HUDEP-2 (cell line): ENCODE measurements around the gene CCDC82.

Source experiments
- DNase-seq, 76 experiments: peaks; one replicate each; lab custom pipeline; 2025; ENCODE audit not compliant: unreplicated experiment in 76 of 76; lab: John Stamatoyannopoulos, UW

The CCDC82 gene

DNA sequence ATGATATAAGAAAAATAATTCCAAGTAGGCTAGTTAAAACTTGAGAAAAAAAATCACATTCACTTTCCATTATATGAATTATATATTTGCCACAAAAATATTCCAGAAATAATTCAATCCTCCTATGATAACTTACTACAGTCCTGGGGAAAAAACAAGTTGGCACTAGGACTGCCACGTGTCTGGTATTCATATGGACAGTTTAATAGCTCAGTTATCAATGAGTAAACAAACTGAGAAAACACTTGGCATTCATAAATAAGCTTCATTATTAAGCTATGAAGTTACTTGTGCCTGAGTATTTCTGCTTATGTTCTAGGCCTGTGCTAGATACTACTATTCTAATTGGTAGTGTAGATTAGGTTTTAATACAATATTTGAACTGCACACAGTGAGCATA lies 24.2 kb downstream of the CCDC82 start:
- DNase-seq: no peak

DNA sequence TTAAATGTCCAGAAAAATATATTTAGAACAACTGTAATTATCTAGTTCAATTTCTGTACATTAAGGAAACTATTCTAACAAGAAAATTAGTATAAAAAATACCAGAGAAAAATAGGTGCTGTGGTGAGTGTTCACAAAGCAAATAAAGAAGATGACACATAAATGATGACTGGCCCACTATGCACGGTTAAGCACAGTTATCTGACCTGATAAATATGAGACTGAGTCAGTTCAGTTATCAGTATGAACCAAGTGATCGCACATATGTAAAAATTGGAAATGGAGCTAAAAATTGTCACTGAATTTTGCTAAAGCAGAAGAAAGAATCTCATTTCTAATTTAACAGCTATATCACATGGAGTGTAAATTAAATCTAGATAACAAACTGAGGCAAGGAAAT lies 27.9 kb downstream of the CCDC82 start:
- DNase-seq: peak in 36 of 76 experiments; percentile 2 to 76 (median 48)

DNA sequence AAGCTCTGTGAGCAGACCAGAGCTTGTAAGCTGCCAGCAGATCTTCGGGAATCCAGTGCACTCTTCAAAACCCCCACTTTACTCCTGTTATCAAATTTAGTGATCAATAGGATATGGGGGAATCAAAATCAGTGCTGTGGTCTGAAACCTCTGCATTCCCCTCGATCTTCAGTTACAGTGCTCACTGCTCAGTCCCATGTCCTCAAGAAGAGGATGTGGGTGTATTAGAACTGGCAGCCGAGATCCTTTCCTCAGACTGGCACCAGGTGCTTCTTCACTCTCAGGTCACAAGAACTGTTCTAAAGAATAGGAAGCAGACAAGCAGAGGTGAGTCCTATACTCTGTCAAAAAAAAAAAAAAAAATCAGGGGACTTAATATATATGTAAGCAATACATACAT lies 31.4 kb downstream of the CCDC82 start:
- no peak for DNase-seq

DNA sequence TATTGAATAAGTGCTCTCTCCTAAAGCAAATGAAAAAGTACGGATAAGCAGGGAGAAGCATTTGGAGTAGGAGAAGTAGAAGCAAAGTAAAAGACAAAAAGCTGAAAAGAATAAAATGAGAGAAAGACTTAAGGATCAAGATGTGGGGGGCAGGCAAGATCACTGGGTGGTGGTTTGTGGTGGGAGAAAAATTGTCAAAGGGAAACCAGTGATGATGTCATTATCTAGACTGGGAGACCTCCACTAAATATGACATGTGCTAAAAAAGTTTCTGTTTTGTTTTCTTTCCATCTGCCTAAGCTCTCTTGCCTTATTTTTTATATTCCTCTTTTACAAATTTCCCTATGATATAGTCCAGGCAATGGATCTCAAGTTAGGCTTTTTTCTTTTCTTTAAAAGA lies 31.9 kb downstream of the CCDC82 start:
- no peak for DNase-seq

DNA sequence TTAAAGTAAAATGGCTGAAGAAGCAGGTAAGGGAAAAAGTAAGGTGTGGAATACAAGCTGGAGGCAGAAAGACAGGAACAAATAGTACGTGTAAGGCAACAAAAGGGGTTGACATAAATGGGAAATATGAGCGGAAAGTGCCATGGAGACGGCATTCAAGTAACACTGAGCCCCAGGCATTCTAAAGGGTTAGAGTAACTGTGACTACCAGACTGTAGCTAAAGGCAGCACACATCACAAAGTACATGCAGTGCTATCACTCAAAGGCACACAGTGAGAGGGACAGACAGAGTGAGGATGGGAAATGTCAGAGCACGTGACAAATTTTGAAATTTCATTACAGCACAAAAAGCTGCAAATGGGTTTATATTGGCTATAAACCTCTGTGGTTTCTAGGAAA lies 32.9 kb downstream of the CCDC82 start:
- DNase-seq: no peak

DNA sequence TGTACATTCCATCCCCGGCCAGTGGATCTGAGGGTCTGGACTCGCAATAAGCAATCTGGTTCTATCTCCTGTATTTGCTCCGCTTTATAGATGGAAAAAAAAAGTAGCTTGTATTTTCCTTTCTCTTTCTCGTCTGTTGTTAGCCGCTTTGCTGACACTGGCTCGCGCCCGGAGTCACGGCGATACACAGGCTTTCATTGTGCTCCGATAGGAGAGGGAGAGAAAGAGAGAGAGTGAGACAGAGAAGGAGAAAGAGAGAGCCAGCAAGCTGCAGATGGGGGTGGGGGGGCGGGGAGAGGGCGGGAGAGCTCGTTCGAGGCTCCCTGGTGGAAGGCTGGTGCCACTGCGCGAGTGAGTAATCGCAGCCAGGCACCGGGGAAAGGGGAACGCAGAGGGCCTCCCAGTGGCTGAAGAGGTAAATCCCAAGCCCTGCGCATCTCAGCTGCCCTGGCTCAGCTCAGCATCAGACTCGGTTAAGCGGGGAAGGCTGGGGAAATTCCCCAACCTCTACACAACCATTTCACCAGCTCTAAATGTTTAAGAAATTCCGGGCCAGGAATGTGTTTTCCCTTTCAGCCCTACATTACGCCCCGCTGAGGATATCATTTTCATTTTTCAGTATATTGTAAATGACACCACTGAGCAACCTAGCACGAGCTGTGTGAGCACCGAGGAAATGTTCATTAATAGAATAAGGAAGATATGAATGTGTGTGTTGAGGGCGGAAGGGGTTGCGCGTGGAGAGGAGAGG lies 46.6 kb downstream of the CCDC82 start, which contains the start of gene MAML2:
Gene MAML2, minus strand, starts transcription at position 235 of the 751 bp plus-strand sequence. CDS start 1,300 bp downstream, outside the sequence.
- DNase-seq: peak in 73 of 76 experiments; percentile 32 to 91 (median 80)

DNA sequence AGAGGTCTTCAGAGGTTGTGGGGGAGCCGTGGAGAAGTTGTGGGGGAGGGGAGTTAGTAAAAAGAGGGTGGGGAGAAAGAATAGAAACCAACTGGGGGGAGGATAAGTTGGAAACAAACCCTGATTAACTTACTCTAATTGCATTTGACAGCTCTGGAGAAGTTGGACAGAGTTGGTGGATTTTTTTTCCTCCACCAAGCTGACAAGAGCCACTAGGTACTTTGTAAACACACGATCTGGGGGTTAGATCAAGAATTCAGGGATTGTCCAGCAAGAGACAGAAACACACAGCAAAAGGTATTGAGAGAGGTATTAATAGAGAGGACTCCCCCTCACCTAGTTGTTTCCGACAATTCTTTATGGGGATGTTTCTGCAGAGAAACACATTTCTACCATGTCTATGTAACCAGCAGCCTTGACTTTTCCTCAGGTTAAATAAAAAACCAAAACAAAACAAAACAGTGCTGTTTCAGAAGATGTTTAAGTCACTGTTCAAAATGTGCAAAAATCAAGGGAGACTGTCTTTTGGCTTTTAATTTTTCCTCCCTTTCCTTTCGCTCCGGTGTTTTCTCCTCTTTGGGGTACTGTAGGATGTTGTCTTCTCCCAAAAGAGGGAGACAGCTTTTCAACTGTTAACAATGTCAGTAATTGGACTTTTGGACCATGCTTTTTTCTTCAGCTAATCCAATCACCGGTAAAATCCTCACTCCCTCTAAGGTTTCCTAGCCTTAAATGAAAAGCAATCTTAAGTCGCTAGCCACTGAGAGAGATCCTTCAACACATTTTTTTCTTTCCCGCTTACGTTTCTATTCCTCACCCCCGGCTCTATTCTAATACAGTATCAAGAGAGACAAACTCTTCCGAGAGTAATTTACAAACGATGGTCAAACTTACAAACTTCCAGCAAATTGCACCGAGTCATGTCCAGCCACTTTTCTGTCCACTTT lies 47.4 kb downstream of the CCDC82 start:
- no peak for DNase-seq

DNA sequence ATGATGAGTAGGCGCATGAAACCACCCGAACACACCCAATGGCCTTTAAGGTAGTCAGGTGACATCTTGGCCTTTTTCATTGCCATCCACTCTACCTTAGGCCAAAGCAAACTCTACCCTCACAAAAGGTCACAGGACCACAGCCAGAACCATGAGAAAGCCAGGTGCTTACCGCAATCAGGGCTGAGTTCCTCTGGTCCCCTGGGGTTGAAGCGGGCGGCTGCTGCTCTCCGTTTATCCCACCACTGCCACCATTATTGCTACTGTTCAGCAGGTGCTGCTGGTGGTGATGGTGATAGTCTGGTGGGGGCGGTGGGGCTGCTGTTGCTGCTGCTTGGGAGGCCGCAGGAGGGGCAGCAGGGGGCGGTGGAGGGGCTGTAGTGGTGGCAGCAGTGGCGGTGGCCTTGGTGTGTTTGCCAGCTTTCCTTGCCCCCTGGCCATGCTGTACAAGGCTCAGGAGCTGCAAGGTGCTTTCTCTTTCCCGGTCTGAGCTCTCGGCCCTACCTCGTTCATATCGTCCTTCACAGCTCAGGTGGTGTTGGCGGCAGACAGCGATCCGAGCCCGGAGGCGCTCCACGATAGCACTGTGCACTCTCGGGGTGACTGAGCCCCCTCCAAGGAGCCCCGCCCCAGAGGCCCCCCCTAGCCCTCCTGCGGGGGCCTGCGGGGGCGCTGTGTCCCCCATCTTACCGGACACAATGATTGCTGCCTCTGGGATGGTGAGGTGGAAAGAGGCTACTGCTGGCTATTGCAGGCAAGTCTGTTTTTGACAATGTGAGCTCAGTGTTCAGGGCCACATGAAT lies 48.3 kb downstream of the CCDC82 start:
- DNase-seq: peak in 1 of 76 experiments; percentile 12

DNA sequence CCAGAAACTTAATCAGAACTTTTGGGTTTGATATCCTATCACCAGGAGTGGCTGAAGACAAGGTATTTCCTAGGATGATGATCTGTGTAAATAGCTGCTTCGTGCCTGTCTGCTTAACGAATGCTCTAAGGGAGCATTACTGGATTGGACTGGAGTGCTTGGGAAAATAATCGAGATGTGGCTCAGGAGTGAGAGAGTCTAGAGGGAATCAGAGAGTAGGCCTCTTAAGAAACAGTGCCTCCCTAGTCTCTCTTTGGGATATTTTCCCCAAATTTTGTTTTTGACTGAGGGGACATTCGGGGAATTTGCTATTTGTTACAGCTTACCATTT lies 49.2 kb downstream of the CCDC82 start:
- DNase-seq: no peak

DNA sequence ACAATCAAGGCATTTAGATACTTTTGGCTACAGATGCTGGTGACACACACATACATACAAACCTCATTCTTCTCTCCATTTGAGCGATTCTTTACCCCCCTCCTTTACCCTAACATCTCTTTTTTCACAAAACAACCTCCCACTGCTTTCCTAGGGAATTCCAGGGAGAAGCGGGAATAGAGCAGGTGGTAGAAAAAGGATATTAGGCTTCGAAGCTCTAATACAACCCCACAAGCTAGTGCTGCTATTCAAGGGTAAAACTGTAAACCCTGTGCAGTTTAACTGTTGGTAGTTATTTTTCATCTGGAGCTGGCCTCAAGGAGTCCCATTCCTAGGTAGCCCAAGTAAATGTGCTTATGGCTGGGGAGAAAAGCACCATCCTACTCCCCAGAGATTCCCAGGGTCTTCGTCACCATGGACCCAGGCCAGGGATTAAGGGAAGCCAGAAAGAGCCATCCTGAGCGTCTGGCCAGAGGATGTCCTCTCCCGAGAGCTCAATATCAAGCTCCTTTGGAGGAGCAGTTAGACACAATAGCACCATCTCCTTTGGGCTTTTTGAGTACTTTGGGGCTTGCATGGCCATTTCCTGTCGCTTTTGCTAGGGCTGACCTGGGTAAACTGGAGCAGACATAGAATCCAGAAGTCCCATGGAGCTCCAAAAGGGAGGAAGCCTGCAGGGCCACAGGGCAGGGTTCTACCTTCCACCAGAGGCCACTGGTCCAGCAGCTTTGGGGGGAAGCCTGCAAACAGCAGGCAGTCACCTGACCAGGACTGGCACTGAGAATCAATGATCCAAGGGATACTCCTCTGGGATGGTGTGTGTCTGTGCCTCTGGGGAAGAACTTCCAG lies 49.8 kb downstream of the CCDC82 start:
- no peak for DNase-seq

DNA sequence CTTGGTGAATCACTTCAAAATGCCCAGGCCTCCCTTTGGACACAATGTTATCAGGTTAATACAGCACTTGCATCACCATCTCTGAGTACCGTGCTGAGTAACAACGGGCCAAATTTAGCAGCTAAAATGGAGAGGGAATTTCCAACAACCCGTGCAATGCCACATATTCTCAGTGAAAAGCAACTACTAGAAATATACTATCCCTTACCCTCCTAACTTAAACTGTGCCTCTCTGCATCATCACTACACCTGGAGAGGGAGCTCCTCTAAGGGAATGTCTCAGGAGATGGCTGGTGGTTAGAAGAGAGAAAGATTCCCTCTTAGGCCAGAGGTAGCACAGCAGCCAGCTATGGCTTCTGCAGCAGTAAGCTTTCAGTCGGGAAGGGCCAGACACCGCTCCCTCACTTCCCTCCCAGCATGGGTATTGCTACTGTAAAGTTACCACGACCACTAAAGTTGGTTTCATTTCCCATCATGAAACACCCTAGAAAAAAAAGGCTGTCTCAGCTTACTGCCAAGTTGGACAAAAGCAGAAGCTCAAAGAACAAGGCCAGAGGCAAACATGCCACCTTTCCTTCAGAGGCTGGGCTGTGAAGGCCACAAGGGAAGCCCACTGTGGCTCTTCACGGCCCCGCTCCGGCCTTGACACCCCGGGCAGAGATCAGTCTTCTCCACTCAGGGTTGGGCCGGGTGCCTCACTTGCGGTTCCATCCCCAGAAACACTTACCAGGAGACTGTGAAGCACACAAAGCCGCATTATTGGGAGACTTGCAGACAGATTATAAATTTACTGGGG lies 50.6 kb downstream of the CCDC82 start:
- peak in 1 of 76 experiments; percentile 21 for DNase-seq

DNA sequence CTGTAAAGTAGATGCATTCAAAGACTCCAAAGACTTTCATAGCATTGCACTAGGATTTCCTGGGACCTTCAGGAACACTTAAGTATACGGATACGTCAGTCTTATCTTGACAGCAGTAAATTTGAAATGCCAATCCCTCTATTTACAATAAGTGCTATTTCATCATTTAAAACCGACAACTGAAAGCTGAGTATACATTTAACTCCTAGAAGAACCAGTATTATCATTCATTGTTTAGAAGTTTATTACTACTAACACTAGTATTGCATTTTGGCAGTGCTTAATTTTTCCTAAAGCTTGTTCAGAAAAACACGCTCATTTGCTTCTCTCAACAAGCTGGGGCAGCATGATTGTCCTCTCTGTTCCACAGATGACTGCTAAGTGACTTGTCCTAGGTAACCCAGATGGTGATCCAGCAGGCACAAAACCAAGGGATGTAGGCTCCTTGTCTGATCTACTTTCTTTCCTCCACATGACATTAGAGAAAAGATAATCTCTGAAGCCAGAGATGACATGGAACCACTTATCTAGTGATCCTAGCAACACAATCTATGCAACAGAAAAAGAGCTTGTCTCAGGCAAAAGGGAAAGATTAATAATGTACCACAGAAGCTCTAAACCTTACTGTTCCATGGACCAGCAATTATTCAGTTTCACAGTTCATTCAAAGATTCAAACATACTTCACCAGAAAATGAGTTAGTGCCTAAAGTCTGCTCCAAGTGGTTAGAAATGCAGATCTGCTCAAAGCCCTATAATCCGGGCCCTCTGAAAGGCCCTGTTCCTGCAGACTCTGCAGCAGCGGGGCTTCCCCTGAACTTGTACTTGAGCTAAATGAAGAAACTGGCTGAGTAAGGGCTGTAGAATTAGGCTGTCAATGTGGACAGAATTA lies 51.9 kb downstream of the CCDC82 start:
- DNase-seq: peak in 1 of 76 experiments; percentile 3

DNA sequence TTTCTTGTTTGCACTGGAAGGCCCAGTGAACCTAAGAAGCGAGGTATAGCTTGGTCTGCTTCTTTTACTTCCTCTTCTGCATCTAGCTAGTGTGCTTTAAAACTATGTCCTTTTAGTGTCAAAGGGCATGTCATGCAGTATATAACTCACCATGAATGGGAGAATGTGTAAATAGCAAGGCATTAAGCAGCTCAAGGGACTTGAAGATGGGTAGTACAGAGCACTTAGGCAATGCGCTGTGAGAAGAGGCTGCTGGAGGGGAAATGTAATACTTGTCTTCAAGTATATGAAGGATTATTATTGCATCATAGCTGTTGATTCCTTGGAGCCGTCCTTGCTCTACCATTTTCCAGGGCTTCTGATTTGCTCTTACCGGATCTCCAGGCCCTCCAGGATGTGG lies 54.3 kb downstream of the CCDC82 start:
- DNase-seq: no peak

DNA sequence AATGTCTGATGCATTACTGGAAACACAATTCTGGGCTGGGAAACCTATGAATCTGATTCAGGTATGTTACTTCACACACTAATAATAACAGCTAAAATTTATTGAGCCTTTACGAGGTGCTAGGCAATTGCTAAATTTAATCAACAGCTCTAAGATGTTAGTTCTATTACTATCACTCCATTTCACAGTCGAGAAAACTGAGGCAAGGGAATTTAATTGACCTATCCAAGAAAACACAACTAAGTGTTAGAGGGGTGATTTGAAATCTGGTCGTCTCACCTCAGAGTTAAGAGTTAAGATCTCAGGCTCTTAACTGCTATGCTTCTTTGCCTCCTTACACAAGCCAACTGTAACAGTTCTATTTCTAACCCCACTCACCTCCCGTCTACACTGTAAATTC lies 55.5 kb downstream of the CCDC82 start:
- no peak for DNase-seq

DNA sequence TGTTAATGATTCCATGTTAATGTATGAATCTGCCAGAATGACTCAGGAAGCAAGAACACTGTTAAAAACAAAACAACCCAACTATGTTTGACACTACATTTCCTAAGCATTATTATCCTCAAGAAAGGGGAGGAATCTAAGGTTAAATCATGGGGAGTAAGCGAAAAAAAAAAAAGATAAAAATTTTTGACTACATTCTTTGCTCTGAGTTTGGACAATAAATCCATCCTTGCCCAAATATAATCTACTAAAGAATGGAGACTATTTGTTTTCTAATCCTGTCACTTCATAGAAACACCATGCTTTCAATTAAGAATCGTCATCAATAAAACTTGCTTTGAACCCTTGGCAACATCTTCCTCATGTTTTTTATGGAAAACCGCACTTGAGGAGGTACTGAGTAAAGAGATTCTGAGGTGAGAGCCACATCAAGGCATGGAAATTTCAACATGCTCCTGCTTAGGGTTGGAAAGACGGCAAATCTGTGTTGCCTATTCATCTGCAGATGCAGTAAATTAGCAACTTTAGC lies 56.5 kb downstream of the CCDC82 start:
- no peak for DNase-seq

DNA sequence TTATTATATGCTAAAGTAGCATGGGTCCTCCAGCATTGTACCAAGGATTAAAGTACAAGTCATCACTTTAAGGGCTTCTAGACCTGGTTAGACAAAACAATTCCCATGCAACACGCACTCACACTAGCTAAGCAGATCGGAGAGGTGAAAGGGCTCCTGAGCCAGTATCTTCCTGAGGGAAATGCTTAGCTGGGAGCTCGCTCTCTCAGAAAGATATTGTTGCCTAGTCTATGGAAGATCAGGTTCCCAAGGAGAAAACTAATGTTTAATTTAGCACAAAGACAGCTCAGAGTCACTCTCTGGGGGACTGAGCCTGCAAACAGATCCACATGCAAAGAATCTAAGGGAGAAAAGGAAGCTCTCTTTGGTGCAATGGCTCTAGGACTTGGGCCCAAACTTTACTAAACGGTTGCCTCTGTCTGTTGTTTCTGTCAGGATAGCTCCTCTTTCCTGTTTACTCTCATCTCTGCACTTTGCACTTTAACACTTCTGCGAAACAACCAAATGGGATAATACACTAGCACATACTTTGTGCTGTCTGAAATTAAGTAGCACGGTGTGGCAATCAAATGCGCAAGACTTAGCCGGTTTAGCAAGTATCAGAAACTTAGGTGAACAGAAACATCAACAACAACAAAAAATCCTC lies 57.5 kb downstream of the CCDC82 start:
- no peak for DNase-seq

DNA sequence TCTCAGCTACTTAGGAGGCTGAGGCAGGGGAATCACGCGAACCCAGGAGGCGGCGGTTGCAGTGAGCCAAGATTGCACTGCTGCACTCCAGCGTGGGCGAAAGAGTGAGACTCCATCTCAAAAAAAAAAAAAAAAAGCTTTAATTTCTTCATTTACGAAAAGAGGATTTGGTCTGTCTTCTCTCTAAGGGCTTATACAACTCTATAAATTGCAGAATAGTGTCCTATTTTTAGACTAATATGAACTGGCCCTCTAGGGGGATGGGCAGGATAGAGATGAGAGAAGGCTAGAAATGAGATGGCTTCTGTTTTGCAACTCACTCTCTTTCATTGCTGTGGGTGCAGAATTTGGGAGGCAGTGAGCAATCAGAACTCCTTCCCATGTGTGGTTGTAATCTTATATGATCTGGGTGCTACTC lies 58.0 kb downstream of the CCDC82 start:
- DNase-seq: no peak

DNA sequence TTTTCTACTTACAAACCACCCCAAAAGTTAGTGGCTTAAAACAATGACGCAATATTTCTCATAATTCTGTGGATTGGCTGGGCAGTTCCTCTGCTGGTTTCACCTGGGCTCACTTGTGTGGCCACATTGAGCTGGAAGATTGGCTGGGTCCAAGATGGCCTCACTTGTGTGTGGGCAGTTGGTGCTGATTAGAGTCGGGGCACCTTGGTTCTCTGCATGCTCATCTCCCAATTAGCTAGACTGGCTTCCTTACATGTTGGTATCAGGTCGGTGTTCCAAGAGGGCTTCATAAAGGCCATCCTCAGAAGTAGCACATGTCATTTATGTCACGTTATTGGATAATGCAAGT lies 59.2 kb downstream of the CCDC82 start:
- DNase-seq: no peak
